ENCODE results near the gene SLC26A2.

The SLC26A2 gene

GRCh38 chr5:149993471-149993870 lies 32.9 kb downstream of the SLC26A2 start:
- in situ Hi-C loops (cut with HindIII; ENCODE audit: low sequenced_read_pairs): loop anchor here (25.0 kb wide), 1 partner anchor 356 kb away; no protein-coding TSS in a partner anchor
- no peak for DNase-seq (ENCODE audit: low read depth)

GRCh38 chr5:149995385-149996204 lies 35.0 kb downstream of the SLC26A2 start:
- in situ Hi-C loops (cut with HindIII; ENCODE audit: low sequenced_read_pairs): loop anchor here (25.0 kb wide), 1 partner anchor 358 kb away; no protein-coding TSS in a partner anchor

More at GRCh38 chr5:149993471-149993870, 32.9 kb downstream of the SLC26A2 start:
- no peak for TF ChIP-seq CTCF (IDR thresholded peaks at IDR 0.05; ENCODE audit: low read depth, low read length, missing control alignments)
- H3K4me3 ChIP-seq (ENCODE audit: low read depth, low read length): no peak overlapping the region

GRCh38 chr5:149996205-149996890 lies 35.8 kb downstream of the SLC26A2 start:
- in situ Hi-C loops (cut with HindIII; ENCODE audit: low sequenced_read_pairs): loop anchor here (25.0 kb wide), 1 partner anchor 359 kb away; no protein-coding TSS in a partner anchor
- DNase-seq (ENCODE audit: low read depth): no peak
- H3K4me3 ChIP-seq (ENCODE audit: low read depth, low read length): no peak overlapping the region
- no peak for TF ChIP-seq CTCF (IDR thresholded peaks at IDR 0.05; ENCODE audit: low read depth, low read length, missing control alignments)

More at GRCh38 chr5:149995385-149996204, 35.0 kb downstream of the SLC26A2 start:
- no peak overlapping the region for H3K4me3 ChIP-seq (ENCODE audit: low read depth, low read length)
- DNase-seq (ENCODE audit: low read depth): no peak
- no peak for TF ChIP-seq CTCF (IDR thresholded peaks at IDR 0.05; ENCODE audit: low read depth, low read length, missing control alignments)

- in situ Hi-C loops (cut with HindIII; ENCODE audit: low sequenced_read_pairs): loop anchor here (25.0 kb wide), 1 partner anchor 361 kb away; no protein-coding TSS in a partner anchor
- no peak overlapping the region for H3K4me3 ChIP-seq (ENCODE audit: low read depth, low read length)
- DNase-seq (ENCODE audit: low read depth): no peak
- TF ChIP-seq CTCF (IDR thresholded peaks at IDR 0.05; ENCODE audit: low read depth, low read length, missing control alignments): no peak
These were observed 37.7 kb downstream of the SLC26A2 start for GRCh38 chr5:149998281-149998680.

GRCh38 chr5:149999359-149999758 lies 38.8 kb downstream of the SLC26A2 start:
- H3K4me3 ChIP-seq (ENCODE audit: low read depth, low read length): peak overlapping the region; percentile 88
- in situ Hi-C loops (cut with HindIII; ENCODE audit: low sequenced_read_pairs): loop anchor here (25.0 kb wide), 1 partner anchor 362 kb away; no protein-coding TSS in a partner anchor
- TF ChIP-seq CTCF (IDR thresholded peaks at IDR 0.05; ENCODE audit: low read depth, low read length, missing control alignments): no peak
- DNase-seq (ENCODE audit: low read depth): no peak

- in situ Hi-C loops (cut with HindIII; ENCODE audit: low sequenced_read_pairs): loop anchor here (10.0 to 25.0 kb wide), 2 partner anchors 55 to 363 kb away; partner anchors contain the start of gene PDE6A
- DNase-seq (ENCODE audit: low read depth): no peak
- H3K4me3 ChIP-seq (ENCODE audit: low read depth, low read length): peak overlapping the region; percentile 88
- no peak for TF ChIP-seq CTCF (IDR thresholded peaks at IDR 0.05; ENCODE audit: low read depth, low read length, missing control alignments)
These were observed 39.3 kb downstream of the SLC26A2 start for GRCh38 chr5:149999866-150000255.

Measured in astrocyte of the cerebellum (primary cell).